Jurkat, Clone E6-1 (cell line): Measurements from ENCODE around the gene NDUFS8. TPM values are rescaled to one million over a fixed set of nuclear protein-coding genes. Genes with fewer than 3 reads are reported as not detected.
"Not testable (repeated sequence)": the region's sequence is repeated elsewhere in the genome, so short reads cannot be mapped to it uniquely, and the experiment has no call there.

Source experiments
- DNase-seq: peaks from one replicate; pipeline ENCODE4 v3.0.0-alpha.2; 2011; ENCODE audit warnings: low read depth, low spot score
- H3K4me3 ChIP-seq: 2 replicates; pipeline ENCODE4 v1.5.1; 2011; ENCODE audit warnings: mild to moderate bottlenecking, low read length, control low read depth, moderate library complexity
- polyA plus RNA-seq: library from polyadenylated mRNA; unstranded; fragments of >200 nt; gene quantifications from one replicate; pipeline ENCODE4 v1.2.1, GENCODE V29; 2012; ENCODE audit warnings: missing spikeins; ENCODE audit not compliant: insufficient read length, insufficient read depth

NDUFS8 gene
- polyA plus RNA-seq, result 249 TPM

GRCh38 chr11:68030318-68031143, at the start of gene NDUFS8:
TSS of gene NDUFS8 (plus strand) at chr11:68030681. CDS start at chr11:68032152, 1,471 bp downstream.
- peak within 1 kb of the TSS; percentile 96 for H3K4me3 ChIP-seq
- peak; percentile 99 for DNase-seq

- not testable (repeated sequence) for DNase-seq, H3K4me3 ChIP-seq
These were observed 49.3 kb upstream of the NDUFS8 start for GRCh38 chr11:67981226-67981625.

- not testable (repeated sequence) for H3K4me3 ChIP-seq, DNase-seq
These were observed 48.1 kb upstream of the NDUFS8 start for GRCh38 chr11:67982255-67982857.

GRCh38 chr11:67983951-67984350, 46.5 kb upstream of the NDUFS8 start:
- DNase-seq, result no peak
- no peak overlapping the region for H3K4me3 ChIP-seq

GRCh38 chr11:67985302-67985701, 45.2 kb upstream of the NDUFS8 start:
- H3K4me3 ChIP-seq, DNase-seq: not testable (repeated sequence)

- DNase-seq, H3K4me3 ChIP-seq: not testable (repeated sequence)
These were observed 39.7 kb upstream of the NDUFS8 start for GRCh38 chr11:67990546-67991346.

- not testable (repeated sequence) for H3K4me3 ChIP-seq, DNase-seq
These were observed 38.9 kb upstream of the NDUFS8 start for GRCh38 chr11:67991347-67992121.

- peak; percentile 90 for DNase-seq
- H3K4me3 ChIP-seq, result not testable (repeated sequence)
These were observed 36.7 kb upstream of the NDUFS8 start for GRCh38 chr11:67993821-67994220.

GRCh38 chr11:67994387-67994786, 36.1 kb upstream of the NDUFS8 start:
- DNase-seq, H3K4me3 ChIP-seq: not testable (repeated sequence)

GRCh38 chr11:67995129-67995528, 35.4 kb upstream of the NDUFS8 start:
- DNase-seq, H3K4me3 ChIP-seq: not testable (repeated sequence)

DNA sequence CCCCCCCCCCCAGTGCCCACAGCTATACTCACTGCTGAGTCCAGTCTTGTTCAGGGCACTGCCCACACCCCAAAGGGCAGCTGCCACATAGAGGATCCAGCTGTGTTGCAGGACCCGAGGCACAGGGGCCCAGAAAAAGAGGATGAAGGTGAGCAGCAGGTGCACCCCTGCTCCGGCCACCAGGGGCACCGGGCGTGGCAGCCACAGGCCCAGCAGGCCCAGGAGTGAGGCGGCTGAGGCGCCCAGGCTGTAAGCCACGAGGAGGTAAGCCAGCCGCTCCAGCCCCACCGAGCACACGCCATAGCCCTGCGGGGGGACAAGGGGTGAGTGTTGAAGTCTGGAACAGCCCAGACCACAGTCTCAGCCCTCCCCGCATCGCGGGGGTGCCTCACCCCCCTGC, 34.9 kb upstream of the NDUFS8 start:
- not testable (repeated sequence) for DNase-seq, H3K4me3 ChIP-seq

DNA sequence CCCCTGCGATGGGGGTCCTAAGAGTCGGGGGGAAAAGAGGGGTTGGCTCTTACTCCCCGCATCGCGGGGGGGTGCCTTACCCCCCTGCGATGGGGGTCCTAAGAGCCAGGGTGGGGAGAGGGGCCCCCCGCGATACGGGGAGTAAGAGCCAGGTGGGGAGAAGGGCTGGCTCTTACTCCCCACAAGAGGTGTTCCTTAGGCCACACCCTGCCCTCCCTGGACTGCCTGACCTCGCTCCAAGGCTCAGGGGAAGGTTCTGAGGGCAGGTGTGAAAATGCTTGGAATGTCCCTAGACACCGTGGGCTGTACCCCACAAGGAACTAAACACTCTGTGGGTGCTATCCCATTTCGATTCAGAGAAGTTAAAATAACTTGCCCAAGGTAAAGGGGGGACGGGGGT, 34.4 kb upstream of the NDUFS8 start:
- no peak overlapping the region for H3K4me3 ChIP-seq
- DNase-seq, result no peak

GRCh38 chr11:67996622-67997474, 33.6 kb upstream of the NDUFS8 start:
- no peak for DNase-seq
- no peak overlapping the region for H3K4me3 ChIP-seq

GRCh38 chr11:67997475-67997921, 33.0 kb upstream of the NDUFS8 start:
- DNase-seq, result no peak
- no peak overlapping the region for H3K4me3 ChIP-seq

GRCh38 chr11:67998150-67999045, 32.1 kb upstream of the NDUFS8 start:
- DNase-seq, result peak; percentile 60
- no peak overlapping the region for H3K4me3 ChIP-seq

- DNase-seq, result no peak
- H3K4me3 ChIP-seq, result no peak overlapping the region
These were observed 31.3 kb upstream of the NDUFS8 start for GRCh38 chr11:67999201-67999629.

DNA sequence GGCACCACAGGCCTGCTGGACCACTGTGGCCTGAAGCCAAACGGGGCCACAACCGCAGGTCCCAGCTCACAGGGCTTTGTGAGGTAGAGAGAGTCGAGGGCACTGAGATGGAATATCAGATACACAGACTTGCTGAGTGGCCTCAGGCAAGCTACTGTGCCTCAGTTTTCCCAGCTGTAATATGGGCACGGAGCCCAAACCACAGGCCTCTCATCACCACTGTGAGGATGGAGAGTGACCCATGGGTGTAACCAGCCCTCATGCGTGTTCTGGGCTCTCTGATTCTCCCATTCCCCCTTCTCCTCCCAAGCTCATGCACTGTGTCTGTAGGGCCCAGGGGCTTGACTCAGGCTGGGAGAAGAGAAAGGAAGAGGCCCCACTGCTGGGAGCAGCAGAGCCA, 30.8 kb upstream of the NDUFS8 start:
- no peak for DNase-seq
- no peak overlapping the region for H3K4me3 ChIP-seq
